Measurements from ENCODE around the gene SERPINB7.
A peak's percentile ranks its signal among the peaks of the same experiment; 100 is the strongest.

The SERPINB7 gene

DNA sequence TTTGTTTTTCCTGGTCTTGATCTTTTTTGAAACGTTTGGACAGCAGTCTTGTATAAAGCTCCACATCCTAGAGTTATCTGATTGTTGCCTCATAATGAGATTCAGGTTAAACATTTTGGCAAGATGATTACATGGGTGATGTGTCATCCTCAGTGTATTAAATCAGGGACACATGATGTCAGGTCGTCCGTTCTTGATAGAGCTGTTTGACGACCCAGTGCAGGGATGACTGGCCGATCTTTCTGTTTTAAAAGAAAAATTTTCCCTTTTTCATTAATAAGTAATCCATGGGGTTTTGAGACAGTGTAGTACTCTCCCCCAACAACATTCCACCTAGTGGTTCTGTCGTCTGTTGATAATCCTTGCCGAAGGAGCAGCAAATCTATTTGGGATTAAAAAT lies 67.8 kb downstream of the SERPINB7 start:
- TF ChIP-seq TCF4 (CRISPR knock-in tag; IDR thresholded peaks at IDR 0.05; ENCODE audit: borderline replicate concordance), result no peak
- peak; percentile 20; the same call in 1 of the 3 replicates for ATAC-seq

DNA sequence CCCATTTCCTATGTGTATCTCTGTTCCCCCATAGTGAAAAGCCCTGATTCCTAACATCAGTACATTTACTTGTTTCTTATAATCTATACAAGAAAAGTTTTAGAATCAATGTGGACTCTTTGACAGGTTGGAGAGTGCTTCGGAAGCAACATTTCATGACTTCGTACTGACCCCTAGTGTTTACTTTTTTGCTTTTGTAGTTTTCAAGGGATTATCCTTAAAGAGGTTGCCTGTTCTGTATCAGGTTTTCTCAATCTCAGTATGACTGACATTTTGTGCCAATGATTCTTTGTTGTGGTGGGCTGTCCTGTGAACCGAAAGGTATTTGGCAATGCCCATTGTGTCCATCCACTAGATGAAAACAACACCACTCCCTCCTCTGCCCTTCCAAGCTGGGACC lies 69.0 kb downstream of the SERPINB7 start:
- no peak for TF ChIP-seq RARB (CRISPR knock-in tag; IDR thresholded peaks at IDR 0.05)
- TF ChIP-seq CSDC2 (CRISPR knock-in tag; IDR thresholded peaks at IDR 0.05), result no peak
- no peak for TF ChIP-seq BACH2 (CRISPR knock-in tag; IDR thresholded peaks at IDR 0.05; ENCODE audit: borderline replicate concordance)
- TF ChIP-seq TOX (CRISPR knock-in tag; IDR thresholded peaks at IDR 0.05; ENCODE audit: borderline replicate concordance), result no peak
- no peak for TF ChIP-seq ZFP30 (CRISPR knock-in tag; IDR thresholded peaks at IDR 0.05)
- no peak for TF ChIP-seq ISL1 (CRISPR knock-in tag; IDR thresholded peaks at IDR 0.05)
- TF ChIP-seq OSR1 (CRISPR knock-in tag; IDR thresholded peaks at IDR 0.05), result no peak
- TF ChIP-seq, protein P1, sequence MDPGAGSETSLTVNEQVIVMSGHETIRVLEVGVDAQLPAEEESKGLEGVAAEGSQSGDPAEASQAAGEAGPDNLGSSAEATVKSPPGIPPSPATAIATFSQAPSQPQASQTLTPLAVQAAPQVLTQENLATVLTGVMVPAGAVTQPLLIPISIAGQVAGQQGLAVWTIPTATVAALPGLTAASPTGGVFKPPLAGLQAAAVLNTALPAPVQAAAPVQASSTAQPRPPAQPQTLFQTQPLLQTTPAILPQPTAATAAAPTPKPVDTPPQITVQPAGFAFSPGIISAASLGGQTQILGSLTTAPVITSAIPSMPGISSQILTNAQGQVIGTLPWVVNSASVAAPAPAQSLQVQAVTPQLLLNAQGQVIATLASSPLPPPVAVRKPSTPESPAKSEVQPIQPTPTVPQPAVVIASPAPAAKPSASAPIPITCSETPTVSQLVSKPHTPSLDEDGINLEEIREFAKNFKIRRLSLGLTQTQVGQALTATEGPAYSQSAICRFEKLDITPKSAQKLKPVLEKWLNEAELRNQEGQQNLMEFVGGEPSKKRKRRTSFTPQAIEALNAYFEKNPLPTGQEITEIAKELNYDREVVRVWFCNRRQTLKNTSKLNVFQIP (CRISPR knock-in tag; IDR thresholded peaks at IDR 0.05; ENCODE audit: borderline replicate concordance, low read depth), result no peak
- TF ChIP-seq TCF4 (CRISPR knock-in tag; IDR thresholded peaks at IDR 0.05; ENCODE audit: borderline replicate concordance), result no peak
- TF ChIP-seq ARNTL (CRISPR knock-in tag; IDR thresholded peaks at IDR 0.05; ENCODE audit: borderline replicate concordance, low read depth), result no peak
- TF ChIP-seq ESRRG (CRISPR knock-in tag; IDR thresholded peaks at IDR 0.05), result no peak
- TF ChIP-seq ZNF70 (CRISPR knock-in tag; IDR thresholded peaks at IDR 0.05), result no peak
- TF ChIP-seq ZNF565 (CRISPR knock-in tag; conservative IDR thresholded peaks at IDR 0.05; ENCODE audit: low read depth), result no peak
- TF ChIP-seq PPARA (CRISPR knock-in tag; IDR thresholded peaks at IDR 0.05; ENCODE audit: borderline replicate concordance), result no peak
- TF ChIP-seq, protein P2, sequence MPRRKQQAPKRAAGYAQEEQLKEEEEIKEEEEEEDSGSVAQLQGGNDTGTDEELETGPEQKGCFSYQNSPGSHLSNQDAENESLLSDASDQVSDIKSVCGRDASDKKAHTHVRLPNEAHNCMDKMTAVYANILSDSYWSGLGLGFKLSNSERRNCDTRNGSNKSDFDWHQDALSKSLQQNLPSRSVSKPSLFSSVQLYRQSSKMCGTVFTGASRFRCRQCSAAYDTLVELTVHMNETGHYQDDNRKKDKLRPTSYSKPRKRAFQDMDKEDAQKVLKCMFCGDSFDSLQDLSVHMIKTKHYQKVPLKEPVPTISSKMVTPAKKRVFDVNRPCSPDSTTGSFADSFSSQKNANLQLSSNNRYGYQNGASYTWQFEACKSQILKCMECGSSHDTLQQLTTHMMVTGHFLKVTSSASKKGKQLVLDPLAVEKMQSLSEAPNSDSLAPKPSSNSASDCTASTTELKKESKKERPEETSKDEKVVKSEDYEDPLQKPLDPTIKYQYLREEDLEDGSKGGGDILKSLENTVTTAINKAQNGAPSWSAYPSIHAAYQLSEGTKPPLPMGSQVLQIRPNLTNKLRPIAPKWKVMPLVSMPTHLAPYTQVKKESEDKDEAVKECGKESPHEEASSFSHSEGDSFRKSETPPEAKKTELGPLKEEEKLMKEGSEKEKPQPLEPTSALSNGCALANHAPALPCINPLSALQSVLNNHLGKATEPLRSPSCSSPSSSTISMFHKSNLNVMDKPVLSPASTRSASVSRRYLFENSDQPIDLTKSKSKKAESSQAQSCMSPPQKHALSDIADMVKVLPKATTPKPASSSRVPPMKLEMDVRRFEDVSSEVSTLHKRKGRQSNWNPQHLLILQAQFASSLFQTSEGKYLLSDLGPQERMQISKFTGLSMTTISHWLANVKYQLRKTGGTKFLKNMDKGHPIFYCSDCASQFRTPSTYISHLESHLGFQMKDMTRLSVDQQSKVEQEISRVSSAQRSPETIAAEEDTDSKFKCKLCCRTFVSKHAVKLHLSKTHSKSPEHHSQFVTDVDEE (CRISPR knock-in tag; IDR thresholded peaks at IDR 0.05), result no peak
- TF ChIP-seq GLIS3 (CRISPR knock-in tag; IDR thresholded peaks at IDR 0.05), result no peak
- TF ChIP-seq, protein P3, sequence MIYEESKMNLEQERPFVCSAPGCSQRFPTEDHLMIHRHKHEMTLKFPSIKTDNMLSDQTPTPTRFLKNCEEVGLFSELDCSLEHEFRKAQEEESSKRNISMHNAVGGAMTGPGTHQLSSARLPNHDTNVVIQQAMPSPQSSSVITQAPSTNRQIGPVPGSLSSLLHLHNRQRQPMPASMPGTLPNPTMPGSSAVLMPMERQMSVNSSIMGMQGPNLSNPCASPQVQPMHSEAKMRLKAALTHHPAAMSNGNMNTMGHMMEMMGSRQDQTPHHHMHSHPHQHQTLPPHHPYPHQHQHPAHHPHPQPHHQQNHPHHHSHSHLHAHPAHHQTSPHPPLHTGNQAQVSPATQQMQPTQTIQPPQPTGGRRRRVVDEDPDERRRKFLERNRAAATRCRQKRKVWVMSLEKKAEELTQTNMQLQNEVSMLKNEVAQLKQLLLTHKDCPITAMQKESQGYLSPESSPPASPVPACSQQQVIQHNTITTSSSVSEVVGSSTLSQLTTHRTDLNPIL (CRISPR knock-in tag; IDR thresholded peaks at IDR 0.05; ENCODE audit: low read depth), result no peak
- peak; percentile 87 for ATAC-seq

DNA sequence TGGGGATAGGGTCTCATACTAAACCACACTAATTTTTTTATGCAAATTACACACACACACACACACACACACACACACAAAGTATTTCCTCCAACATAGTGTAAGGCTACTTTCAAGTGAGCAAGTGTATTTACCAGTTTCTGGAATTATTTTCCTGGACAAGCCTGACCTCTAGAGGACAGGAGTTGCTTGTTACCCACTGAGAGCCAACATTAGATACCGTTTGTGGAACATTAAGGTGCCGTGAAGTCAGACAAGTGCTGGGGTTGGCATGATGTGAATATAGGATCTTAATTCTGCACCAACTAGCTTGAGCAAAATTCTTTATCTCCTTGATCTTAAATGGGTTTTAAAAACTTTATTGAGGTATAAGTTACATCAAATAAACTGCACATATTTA lies 72.9 kb downstream of the SERPINB7 start:
- peak; percentile 78 for ATAC-seq
- TF ChIP-seq CSDC2 (CRISPR knock-in tag; IDR thresholded peaks at IDR 0.05), result no peak
- no peak for TF ChIP-seq TCF4 (CRISPR knock-in tag; IDR thresholded peaks at IDR 0.05; ENCODE audit: borderline replicate concordance)
- no peak for TF ChIP-seq ISL1 (CRISPR knock-in tag; IDR thresholded peaks at IDR 0.05)

DNA sequence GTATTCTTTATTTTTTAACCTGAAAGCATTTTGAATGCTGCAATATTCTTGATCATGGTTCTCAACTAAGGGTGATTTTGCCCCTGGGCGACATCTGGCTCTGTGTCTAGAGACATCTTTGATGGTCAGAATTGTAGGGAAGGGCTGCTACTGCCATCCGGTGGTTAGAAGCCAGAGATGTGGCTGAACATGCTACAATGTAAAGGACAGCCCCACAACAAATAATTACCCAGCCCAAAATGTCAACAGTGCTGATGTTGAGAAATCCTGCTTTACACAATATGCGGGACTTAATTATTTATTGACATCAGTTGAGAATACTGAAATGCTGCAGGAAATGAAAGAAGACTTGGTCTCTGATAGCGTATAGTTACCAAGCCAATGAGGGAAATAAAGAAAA lies 74.8 kb downstream of the SERPINB7 start:
- TF ChIP-seq TOX (CRISPR knock-in tag; IDR thresholded peaks at IDR 0.05; ENCODE audit: borderline replicate concordance), result no peak
- no peak for TF ChIP-seq ZFP3 (CRISPR knock-in tag; IDR thresholded peaks at IDR 0.05)
- TF ChIP-seq ZFP30 (CRISPR knock-in tag; IDR thresholded peaks at IDR 0.05), result no peak
- no peak for TF ChIP-seq PPARA (CRISPR knock-in tag; IDR thresholded peaks at IDR 0.05; ENCODE audit: borderline replicate concordance)
- TF ChIP-seq ZNF70 (CRISPR knock-in tag; IDR thresholded peaks at IDR 0.05), result no peak
- peak; percentile 79 for ATAC-seq

DNA sequence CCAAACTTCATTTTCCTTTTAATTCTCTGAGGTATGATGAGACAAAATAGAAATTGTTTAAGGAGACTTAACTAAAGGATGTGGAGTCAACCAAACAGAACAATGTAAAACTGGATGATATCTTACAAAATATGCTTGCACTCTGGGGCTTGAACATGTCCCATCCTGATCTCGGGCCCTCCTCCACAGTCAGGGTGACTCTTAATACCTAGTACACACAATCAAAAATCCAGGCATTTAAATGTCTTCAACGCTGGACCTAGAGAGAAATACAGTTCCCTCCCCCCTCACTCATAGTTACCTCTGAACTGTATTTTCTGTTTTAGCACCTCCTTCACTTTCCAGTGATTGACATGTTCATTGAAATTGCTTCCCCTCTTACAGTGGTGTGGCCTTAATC lies 75.4 kb downstream of the SERPINB7 start:
- no peak for TF ChIP-seq TCF4 (CRISPR knock-in tag; IDR thresholded peaks at IDR 0.05; ENCODE audit: borderline replicate concordance)
- TF ChIP-seq, protein P4, sequence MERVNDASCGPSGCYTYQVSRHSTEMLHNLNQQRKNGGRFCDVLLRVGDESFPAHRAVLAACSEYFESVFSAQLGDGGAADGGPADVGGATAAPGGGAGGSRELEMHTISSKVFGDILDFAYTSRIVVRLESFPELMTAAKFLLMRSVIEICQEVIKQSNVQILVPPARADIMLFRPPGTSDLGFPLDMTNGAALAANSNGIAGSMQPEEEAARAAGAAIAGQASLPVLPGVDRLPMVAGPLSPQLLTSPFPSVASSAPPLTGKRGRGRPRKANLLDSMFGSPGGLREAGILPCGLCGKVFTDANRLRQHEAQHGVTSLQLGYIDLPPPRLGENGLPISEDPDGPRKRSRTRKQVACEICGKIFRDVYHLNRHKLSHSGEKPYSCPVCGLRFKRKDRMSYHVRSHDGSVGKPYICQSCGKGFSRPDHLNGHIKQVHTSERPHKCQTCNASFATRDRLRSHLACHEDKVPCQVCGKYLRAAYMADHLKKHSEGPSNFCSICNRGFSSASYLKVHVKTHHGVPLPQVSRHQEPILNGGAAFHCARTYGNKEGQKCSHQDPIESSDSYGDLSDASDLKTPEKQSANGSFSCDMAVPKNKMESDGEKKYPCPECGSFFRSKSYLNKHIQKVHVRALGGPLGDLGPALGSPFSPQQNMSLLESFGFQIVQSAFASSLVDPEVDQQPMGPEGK (CRISPR knock-in tag; IDR thresholded peaks at IDR 0.05; ENCODE audit: borderline replicate concordance), result no peak
- TF ChIP-seq, protein P1 (CRISPR knock-in tag; IDR thresholded peaks at IDR 0.05; ENCODE audit: borderline replicate concordance, low read depth), result no peak
- TF ChIP-seq BACH2 (CRISPR knock-in tag; IDR thresholded peaks at IDR 0.05; ENCODE audit: borderline replicate concordance), result no peak
- TF ChIP-seq ARNTL (CRISPR knock-in tag; IDR thresholded peaks at IDR 0.05; ENCODE audit: borderline replicate concordance, low read depth), result no peak
- no peak for TF ChIP-seq ESRRG (CRISPR knock-in tag; IDR thresholded peaks at IDR 0.05)
- no peak for TF ChIP-seq ZFP3 (CRISPR knock-in tag; IDR thresholded peaks at IDR 0.05)
- TF ChIP-seq CSDC2 (CRISPR knock-in tag; IDR thresholded peaks at IDR 0.05), result no peak
- TF ChIP-seq, protein P2 (CRISPR knock-in tag; IDR thresholded peaks at IDR 0.05), result no peak
- no peak for ATAC-seq
